Measurements from ENCODE around the gene FGF14.
"Not testable (repeated sequence)": the region's sequence is repeated elsewhere in the genome, so short reads cannot be mapped to it uniquely, and the experiment has no call there.

The FGF14 gene

DNA sequence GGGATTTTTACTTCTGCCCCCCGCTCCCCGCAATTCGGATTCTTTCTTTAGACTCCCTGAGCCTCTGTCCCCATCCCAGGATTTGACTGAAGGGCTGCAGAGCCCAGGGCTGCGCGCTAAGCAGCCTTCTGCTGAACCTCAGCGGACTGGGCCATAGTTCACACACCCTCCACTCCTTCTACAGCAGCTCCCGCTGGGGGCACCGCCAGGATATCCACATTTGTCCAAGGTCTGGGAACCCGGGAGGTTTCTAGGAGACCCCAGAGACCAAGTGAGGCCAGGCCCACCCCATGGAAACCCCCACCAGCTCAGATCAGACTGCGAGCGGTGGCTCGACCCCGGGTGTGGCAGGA is 486.1 kb downstream of the FGF14 start:
- DNase-seq = no peak

DNA sequence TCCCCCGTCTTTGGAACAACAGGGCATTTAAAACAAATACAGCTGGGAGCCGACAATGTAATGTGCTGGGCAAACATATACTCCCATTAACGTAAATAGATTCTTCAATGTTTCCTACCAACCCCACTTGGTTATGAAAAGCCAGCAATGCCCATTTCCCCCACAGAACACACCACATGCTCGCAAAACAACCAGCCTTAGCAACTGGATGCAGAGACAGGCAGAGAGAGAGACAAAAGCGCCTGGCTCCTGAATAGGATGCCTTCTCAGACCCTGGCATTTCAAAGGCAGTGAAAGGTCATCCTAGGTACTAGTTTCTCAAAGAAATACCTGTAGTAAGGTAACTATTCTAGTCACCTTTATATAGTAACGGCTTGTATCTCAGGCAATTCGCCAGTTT is 486.5 kb downstream of the FGF14 start:
- DNase-seq = no peak

DNA sequence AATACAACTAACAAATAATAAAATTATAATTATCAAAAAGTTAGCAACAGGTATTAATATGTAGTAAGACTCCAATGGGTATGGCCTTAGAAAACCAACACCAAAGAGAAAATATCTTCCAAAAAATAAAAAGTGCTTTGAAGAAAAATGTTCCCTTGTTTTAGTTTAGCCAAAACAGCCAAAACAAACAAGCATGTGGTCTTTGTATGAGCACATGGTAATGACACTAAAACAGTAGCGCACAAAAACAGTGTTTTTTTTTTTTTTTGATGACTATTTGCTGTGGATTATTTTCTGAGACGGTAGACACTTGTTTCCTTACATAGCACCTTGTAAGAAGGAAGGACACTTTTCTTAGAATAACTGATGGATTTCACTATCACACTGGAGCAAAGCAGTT is 490.1 kb downstream of the FGF14 start:
- DNase-seq = no peak

DNA sequence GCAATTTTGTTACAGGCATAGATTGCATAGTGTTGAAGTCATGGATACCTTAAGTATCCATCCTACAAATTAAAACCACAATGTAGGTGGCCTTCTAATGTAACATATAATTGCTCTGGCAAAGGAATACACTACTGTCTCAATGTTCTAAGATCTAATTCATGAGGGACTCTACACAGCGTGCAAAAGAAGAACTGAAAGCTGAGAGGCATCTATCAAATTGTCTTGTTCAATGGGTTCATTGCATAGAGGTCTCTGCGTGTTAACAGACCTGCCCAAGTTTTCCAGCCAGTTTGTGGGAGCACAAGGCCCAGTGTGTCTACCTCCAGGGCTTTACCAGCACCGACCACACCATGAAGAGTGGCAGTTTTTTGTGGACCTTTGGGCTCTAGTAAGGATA is 498.0 kb downstream of the FGF14 start:
- DNase-seq = no peak

DNA sequence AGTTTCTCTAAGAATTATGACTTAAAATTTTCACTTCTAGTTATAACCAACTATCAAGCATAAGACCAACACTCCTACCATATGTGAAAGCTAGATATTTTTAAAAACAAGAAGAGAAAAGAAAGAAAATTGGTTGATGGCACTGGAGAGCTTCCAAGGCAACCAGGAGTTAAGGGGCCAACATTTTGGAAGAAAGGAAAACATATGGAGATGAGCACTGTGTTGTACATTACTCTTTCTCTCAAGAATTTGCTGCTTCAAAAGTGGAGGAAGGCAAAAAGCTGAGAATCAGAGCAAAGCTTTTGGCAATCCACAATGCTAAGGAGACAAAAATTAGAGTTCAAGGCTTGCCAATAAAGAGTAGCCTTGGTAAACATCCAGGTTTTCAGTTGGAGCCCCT is 503.2 kb downstream of the FGF14 start:
- no peak for DNase-seq

DNA sequence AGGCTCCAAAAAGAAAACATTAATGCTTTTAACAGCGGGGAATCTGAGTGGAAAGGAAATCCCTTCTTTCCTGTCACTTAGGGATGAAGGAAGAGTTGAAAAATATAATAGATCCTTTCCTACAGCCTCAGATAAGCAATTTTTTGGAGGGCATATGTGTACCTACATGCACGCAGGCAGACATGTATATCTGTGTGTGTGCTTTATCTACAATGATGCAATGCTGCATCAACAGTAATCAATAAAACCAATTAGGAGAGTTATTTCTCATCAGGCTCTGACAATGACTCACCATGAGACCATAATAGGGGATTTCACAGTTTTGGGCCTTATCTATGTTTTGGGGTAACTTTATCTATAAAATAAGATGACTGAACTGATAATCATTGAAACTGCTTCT is 505.3 kb downstream of the FGF14 start:
- DNase-seq = no peak

DNA sequence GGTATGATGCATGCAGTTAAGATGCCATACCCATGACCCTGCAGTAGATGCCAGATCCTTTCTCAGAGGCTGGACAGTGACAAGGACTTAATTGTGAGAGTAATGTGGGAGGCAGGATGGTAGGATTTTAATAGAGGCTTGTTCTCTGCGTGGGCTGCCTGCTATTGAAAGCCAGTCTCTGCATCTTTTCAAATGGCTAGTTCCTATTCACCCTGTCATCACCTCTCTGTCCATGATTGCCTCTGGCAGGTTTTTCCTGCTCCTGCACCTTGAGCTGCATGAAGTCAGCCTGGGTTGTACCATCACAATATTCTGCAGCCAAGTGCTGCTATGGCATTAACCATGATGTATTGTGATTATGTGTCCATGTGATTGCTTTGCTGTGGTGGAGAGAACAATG is 508.8 kb downstream of the FGF14 start:
- DNase-seq = no peak

DNA sequence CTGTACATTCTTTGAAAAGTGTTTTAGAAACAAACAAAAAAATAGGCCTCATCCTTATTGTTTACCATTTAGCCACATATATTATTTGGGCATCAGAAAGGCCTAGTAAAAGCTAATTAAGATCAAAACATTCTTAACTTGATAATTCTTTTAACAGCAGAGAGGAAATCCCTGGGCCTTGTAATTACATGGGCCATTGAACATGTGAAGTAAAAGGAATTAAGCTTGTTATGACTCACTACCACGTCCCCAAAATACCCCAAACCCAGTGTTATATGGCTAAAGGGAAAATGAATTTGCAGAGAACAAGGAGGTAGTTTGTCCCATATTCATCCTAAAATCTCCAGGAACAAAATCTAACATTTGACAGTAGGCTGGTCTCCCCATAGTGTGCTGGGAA is 509.6 kb downstream of the FGF14 start:
- DNase-seq = no peak

DNA sequence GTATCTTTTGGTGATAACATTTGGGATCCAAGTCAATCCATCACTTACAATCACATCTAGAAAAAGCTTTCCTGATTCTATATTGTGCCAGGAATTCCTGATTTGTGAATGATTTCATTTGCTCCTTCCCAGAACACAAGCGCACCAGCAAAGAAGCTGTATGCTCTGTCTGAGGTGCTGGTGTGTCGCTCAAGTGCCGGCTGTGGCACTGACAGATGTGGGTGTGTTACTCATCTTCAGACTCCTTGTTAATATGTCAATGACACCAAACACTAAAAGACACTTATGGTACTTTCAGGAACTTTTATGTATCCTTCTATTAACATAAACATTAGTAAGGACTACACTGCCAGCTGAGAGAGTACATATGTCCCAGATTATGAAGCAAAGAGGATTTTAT is 520.3 kb downstream of the FGF14 start:
- no peak for DNase-seq

DNA sequence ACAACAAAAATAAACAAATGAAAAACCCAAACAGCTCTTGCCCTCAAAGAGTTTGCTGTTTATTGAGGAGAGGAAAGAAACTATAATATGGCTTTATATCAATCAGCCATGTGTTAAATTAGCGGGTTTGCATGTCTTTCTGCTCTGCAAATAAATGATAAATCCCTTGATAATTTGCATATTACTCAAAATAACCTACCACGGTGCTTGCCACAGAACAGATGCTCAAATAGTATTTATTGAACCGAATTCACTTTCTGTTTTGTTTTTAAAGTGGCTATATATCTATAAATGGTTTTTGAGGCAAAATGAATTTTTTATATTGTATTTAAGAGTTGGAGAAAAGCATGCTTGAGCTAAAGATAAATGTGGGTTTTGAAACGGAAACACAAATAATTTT is 521.3 kb downstream of the FGF14 start:
- DNase-seq = no peak

DNA sequence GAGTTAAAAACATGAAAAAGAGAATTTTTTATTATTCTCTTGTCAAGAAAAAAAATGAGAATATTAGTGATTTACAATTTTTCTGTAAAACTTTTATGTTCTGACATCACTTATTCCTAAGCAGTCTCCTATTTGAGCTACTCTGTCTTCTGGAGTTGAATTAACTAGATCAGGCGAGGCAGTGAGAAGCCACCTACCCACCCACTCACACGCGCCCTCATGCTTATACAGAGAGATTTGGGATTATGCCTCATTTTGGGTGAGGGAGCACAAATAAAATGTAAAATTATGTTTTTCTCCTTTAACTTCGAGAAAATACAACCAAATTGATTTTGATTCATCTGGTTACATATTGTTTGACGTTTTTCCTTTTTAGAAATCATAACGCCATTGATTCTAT is 524.9 kb downstream of the FGF14 start:
- DNase-seq = no peak

DNA sequence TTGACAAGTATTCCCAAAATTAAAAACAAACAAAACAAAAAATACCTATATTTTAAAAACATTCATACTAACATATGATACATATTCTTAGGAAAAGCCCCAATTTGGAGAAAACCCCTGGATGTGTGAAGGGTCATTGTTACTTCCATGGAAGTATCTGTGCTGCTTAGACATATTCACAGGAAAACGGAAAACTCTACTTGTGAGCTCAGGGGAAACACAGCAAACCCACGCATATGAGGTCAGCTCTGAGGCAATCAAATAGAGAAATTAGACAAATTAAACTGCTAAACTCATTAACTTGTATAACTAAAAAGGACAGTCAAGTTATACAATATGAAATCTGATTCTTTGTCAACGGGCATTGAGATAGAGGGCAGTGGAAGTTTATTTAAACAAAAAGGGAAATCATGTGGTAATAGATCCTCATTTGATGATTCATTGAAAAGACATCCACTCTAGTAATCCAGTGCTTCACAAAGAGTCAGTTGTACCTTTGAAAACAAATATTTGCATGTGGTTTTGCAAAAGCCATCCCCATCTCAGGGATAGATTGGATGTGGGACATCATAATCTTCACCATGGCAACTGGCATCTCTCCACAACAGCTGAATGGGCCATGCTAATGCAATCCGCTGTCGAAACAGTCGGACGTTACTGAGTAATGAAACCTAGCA is 526.0 kb downstream of the FGF14 start:
- no peak for DNase-seq

DNA sequence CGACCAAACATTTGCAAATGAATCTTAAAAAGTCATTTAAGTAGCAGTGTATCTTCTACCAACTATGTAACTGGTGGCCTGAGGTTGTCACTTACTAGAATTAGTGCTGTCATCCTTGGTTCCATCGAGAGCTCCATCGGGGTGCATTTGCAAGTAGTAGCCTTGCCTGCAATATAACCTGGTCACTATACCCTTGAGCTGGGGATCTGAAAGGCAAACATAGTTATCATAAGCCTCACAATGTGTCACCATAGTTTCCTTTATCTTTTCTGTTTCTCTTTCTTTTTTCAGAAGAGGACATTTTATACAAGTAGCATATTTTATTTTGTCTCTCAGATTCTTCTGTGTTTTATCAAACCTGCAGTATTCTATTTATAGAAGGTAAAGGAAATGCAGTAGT is 526.8 kb downstream of the FGF14 start:
- no peak for DNase-seq

DNA sequence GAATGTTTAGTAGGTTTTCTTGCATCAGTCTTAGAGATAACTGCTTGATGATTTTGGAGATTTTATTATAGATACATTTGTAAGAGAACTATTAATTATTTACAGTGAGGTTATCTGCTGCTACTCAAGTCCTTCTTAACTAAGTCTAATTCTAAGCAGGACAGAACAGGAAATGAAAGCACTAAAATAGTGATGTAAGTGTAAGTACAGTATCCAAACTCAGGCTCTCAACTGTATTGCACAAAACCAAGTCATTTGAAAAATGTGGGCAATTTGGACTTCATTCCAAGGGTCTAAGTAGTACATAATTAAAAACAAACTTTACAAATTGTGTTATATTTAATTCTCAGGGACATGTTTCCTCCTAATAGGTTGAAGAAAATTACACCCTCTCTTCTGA is 532.3 kb downstream of the FGF14 start:
- DNase-seq = no peak

DNA sequence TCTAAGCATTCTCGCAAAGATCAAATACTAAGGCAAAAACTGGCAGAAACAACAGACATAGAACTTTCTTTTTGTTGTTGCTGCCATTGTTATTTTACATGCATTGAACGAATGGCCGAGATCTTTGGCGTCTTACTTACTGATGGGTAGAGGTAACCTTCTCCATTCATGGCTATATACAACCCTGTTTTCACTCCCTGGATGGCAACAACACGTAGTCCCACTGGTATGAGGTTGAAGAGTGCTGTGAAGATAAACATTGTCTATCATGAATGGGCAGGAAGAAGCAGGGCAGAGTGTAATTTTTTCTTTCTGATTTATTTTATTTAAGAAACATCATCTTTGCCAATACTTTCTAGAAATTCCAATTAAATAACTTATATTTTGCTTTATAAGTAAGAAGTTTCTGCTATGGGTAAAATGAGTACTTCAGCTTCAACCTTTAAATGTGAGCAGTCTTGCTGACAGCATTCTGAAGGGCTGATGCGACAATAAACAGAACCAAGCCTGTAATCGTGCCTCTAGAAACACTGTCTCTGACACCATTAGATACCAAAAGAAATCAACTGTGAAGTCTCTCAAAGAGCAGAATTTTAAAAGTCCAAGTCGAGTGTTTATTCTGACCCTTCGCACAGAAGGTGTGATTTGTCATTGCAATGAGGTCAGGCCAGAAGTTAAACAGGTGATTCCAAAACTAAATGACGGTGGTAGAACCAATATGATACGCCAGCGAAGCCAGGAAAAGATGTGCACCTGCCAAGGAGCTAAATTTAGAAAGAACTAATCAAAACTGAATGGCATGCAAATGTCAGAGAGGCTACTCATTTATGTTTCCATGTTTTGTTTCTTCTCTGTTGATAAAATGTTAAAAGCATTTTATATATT is 533.0 kb downstream of the FGF14 start:
- DNase-seq = no peak

DNA sequence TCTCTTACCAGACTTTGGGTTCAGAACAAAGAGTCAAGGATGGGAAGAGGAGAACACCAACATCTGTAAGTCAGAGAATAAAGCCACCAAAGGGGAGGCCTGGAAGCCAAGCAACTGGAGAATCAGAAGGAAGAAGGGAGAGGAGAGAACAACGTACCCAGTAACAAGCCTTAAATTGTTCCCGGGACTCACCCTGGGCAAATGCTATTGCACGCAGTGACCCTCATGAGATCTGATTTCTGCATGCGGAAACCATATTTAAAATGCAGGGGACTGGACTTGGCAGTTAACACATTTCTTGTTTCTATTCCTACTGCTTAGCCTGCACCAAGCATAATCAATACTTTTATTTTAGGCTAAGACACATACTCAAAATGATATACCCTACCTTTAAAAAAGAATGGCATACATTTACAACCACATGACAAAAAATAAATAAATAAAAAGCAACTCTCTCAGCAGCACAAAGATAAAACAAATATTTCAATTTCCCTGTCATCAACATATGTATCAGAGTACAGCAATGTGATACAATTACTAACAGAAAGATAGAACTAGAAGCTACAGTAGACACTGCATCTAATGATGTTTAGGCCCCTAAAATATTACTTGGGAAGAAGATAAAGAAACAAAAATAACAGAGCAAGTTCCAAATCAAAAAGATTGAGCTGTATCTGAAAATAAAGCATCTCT is 534.8 kb downstream of the FGF14 start:
- DNase-seq = no peak

DNA sequence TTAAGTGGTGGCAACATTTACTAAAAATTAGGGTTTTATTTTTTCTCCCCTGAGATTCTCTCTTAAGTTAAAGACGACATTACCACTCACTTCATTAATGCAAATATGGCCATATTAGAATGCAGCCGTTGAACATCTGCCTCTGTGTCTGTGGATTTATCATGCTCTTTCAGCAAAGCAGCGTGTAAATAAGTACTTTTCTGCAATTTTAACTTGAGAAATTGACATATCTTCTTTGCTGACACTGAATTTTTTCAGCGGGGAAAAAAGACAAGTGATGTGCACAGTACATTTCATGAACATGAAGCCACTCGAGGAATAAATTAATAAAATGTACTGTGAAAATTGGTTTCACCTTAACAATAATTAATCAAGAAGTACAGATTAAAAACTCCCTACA is 543.0 kb downstream of the FGF14 start:
- no peak for DNase-seq

DNA sequence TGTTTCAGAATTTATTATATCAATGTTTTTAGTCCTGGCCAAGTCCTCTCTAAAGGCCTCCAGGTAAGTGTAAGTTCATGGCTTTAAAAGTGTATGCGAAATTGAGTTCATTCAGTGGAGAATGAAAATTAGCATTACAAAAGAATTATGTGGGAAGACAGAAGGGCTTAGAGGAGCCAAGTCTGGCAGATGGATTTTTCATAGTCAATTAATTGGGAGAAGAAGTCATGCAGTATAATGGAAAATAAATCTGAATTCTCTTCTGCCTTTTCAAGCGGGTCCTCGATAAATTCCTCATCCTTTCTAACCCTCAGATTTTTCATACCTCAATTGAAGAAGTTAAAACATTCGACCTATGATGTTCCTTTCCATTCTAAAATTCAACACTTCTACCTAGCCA is 555.1 kb downstream of the FGF14 start:
- DNase-seq = no peak

DNA sequence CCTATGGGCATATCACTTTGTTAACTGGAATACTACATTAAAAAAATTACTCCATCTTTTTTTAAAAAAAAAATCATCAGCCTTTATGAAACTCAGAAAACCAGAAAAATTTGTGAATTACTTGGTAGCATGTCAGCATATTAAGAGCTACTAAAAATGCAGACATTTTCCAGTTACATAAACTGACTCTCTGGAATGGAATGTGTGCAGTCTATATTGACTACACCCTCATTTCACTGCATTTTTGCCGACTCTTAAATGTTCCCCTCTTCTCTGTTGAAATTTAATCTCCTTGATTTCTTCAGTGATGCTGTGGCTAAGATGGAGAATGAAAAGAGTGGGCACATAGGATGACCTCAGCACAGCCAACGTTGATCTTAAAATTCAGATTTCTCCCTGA is 555.6 kb downstream of the FGF14 start:
- DNase-seq = no peak

DNA sequence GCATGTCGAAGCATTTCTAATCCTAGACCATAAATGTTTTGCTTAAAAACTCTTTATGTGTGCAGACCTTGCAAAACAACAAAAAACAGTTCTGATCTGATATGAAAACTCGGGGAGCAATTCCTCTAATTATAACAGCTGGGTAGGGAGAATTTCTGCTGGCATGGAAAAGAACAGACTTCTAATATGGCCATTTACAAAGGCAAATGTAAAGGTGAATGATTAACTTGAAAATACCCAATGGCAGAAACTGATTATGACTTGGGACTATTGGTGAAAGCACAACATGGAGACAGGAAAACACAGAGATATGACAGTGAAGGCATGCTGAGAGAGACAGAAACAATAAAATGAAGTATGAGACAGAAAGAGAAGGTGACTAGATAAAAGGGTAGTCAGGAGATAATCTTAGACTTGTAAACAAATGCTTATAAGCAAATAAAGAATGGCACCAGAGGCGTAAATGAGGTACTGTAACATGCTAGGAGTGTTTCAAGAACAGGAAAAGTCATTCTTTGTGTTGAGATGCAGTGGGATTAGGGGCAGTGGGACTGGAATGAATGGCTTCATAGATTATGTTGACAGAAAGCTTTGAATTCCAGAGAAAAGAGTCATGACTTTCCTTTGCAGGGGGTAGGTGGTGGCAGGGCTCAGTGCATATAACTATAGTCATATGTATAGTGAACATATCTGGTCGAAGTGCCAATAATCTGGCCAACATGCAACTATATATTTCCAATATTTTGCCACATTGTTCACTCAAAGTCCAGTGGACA is 556.4 kb downstream of the FGF14 start:
- DNase-seq = no peak

DNA sequence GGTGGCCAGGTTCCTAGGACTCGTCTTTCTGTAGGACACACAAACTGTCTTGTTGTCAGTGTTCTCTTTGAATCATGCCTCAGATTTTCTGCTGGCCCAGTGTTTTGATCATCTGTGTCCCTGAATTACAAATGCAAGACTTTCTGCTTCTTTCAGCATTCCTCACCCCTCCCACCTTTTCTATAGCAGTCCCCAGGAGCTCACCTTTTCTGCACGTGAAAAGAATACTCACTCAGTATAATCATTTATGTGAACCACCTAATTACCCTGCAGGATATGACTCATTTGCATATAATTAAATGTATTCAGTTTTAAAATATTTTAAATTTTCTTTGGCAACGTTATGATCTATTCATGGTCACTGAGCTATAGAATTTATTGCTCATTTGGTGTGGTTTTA is 560.1 kb downstream of the FGF14 start:
- DNase-seq = no peak

DNA sequence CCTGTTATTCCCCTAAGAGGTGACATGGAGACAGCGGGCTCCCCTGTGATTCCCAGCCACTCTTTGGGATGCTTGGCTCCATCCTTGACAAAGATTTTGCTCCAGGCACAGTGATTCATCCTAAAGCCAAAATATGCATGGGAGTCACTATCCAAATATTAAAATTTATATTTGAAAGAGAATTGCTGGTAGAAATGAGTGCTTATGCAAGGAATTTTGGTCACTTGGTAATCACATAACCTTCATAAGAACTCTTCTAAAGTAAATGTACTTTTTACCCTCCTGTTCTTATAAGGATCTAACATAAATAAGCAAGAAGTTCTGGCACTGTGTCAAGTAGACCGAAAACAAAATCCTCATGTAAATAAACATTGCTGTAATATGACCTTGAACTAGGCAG is 563.5 kb downstream of the FGF14 start:
- no peak for DNase-seq

DNA sequence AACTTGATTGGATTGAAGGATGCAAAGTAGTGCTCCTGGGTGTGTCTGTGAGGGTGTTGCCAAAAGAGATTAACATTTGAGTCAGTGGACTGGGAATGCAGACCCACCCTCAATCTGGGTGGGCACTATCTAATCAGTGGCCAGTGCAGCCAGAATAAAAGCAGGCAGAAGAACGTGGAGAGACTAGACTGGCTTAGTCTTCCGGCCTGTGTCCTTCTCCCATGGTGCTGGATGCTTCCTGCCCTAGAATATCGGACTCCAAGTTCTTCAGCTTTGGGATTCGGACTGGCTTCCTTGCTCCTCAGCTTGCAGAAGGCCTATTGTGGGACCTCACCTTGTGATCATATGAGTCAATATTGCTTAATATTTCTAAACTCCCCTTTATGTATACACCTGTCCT is 564.1 kb downstream of the FGF14 start:
- not testable (repeated sequence) for DNase-seq
